Fibroblast of skin of right biceps (primary cell): ENCODE data around the gene GJD2.

Experiments used
- DNase-seq: peaks from one replicate; pipeline ENCODE4 v3.0.0-alpha.2; 2013

Gene GJD2

DNA sequence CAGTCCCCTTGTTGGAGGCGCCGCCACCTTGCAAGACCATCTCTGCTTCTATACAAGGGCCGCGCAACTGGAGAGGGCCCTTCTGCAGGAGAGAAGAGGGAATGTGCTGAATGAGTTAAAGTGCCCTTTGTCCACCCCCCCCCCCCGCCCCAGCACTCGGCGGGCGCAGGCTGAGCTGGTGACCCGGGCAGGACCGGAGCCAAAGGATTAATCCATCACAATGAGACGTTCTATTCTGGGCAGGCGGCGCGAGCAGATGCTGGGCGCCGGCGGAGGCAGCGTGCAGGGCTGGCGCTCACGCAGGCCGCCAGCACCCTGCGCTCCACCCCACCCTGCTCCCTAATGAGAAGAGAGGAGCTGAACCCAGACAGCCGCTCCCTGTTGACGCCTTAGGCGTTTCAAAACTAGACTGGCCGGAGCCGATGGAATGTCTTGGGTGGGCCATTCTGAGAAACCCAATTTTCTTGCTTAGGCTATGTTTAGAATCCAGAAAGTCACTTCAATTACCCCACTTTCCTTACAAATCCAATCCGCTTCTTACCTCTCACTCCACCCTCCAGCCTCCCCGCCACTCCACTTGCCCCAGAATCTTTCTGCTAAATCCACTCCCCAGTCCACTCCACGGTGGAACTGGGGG lies 32.9 kb downstream of the GJD2 start:
- peak; percentile 85 for DNase-seq

DNA sequence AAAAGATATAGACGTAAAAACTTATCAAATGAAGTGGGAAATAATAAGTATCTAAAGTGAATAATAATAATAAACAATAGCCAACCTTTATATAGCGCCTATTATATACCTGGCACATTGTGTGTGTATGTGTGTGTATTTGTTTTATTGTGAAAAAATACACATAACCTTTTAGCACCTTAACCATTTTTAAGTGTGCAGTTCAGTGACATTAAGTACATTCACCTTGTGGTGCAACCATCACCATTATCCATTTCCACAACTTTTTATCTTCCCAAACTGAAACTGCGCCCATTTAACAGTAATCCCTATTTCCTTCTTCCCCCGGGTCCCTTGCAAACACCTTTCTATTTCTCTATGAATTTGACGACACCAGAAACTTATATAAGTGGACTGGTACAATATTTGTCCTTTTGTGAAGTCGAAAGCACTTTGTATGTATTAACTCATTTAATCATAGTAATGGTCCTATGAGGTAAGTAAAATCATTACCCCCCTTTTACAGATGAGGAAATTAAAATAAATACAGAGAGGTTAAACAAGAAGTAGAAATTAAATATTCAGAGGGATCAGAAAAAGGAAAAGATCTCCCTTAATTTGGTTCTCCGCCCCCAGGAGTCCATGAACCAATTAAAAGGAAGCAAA lies 33.5 kb downstream of the GJD2 start:
- DNase-seq, result no peak

DNA sequence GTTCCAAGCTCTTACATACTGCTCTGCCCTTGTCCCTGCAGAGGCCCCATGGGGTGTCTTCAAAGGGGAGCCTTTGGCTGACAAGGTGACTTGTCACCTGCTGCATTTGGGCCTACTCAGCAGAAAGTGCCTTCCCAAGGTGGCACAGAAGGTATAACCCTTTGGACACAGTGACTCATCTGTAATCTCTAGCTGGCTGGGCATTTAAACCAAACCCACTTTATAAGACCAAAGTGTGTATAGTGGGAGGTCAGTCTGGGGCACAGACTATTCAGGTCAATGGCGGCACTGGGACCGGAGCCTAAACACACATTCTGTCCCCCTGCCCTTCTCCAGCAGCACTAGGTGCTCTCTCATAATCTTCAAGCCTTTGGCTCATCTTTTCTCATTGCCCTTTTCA lies 35.1 kb downstream of the GJD2 start:
- DNase-seq, result no peak

DNA sequence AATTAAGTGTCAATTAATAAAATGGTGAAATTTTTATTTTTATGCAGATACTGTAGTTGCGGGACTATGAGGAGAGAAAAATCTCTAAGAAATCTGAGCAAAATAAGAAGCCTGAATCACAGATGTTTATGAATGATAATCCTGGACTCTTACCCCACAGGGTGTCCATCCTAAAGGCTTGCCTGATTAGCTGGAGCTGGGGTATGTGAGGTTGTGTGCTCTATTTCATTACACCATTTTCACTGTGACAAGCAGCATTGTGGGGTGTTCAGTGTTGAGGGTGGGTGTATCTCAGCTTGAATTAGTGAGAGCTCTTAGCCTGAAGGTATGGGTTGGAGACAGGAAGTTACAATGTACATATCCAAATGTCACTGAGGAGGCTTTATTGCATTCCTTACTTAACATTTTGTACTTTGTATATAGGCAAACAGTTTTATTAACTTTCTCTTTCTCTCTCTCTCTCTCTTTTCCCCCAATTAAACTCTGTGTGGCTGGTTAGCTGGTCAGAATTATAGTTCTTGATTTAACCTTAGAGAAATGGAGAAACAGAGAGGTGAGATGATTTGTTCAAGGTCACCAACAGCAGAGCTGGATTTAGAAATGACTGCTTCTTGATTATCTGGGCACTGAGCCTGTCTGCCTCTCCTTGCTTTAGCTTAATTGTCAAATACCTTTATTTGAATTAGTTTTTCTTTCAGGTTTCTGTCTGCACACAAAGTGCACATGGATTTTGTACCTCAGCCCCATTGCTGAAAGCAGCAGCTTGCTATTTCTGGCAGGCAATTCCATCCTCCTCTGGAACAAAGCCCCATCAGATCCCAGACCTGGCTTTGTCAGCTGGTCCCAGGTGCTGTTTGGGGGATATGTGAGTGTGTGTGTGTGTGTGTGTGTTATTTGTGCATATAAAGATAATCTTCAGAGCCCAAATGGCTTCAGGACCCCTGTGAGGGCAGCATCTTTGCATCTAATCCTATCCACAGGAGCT lies 35.8 kb downstream of the GJD2 start:
- DNase-seq, result peak; percentile 6

DNA sequence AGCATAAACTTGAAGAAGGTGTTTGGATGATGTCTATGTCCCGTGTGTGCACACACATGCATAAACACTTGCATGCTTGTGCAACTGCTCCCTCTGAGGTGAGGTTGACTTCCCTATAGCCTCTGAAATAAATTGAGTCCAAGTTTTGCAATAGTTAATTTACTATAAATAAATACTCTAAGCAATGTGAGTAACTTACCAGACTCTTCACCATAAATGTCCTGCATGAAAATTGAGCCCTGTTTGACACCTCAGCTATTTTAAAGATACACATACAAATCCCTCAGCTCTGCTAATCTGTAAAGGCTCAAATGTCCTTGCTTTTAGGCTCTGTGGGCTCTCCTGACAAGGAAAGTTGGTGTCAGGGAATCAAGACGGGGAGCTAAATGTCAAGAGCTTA lies 37.1 kb downstream of the GJD2 start:
- DNase-seq, result no peak

DNA sequence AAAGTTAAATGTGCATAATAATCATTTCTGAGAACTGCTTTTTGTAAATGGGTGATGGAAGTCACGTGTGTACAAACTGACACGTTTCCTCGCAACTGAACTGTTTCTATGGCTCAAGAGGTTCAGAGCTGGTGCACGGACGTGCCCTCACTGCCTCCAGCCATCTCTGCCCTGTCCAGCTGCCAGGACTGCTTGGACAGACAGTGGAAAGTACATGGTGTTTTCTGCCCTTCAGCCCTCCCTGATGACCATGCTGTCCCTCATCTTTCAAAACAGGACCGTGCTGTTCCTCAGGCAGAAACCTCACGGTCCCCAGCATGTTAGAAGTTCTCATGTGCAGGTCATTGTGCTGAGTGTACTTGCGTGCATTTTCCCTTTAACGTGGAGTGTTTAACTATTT lies 38.7 kb downstream of the GJD2 start:
- no peak for DNase-seq

DNA sequence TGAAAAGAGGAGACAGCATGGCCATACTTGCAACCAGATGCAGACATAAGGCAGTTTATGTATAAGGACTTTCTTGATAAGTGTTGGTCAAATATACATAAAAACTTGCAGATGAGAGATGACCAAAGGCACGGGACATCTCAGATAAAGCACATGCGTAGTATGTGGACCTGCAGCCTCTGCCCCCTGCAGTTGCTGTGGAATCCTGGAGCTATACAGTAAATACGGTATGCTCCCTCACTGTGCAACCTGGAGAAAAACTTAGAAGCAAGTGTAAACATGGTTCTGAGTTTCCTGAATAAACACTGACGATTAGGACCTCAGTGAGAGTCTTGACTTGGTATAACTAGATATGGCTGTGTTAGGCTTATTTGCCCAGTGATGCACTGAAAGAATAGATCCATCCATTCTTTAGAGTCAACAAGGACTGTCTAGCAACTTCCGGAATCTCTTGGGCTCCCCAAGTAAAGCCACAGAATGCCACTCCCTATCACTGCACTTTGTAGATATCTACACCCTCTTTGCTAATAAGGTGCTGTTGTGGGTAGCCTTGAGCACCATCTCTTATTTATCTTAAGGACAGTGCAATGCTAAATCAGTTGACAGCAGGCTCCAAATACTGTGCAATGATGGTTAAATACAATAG lies 40.2 kb downstream of the GJD2 start:
- no peak for DNase-seq

DNA sequence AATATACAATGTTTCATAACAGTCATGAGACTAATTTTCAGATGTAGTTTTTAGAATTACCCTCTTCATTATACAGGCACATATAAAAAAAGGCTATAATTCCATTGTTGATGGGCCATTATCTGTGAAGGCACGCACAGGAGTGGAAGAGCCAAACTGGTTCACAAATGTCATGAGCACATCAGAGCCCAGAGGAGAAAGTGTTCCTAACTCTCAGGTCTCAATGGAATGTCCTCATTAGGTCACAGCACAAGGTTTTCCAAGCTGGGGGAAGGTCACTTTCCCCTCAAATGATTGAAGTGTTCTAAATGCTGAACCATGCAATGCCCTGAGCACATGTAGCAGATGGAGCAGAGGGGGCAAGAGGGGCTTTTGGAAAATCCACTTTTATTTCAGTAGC lies 41.2 kb downstream of the GJD2 start:
- DNase-seq, result no peak

DNA sequence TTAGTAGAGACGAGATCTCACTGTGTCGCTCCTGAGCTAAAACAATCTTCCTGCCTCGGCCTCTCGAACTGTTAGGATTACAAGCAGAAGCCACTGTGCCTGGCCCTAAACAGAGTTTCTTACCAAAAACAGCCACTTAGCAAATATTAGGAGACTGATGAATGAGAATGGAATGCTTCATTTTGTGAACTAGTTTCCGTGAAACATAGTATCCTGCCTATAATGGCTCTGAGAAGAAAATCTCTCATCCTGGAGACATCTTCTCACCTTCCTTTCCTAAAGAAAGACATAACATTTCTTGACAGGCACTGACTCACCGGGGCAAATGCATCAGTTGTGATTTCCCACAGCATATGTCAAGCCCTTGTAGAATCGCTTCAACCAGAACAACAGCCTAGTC lies 44.9 kb downstream of the GJD2 start:
- peak; percentile 74 for DNase-seq

DNA sequence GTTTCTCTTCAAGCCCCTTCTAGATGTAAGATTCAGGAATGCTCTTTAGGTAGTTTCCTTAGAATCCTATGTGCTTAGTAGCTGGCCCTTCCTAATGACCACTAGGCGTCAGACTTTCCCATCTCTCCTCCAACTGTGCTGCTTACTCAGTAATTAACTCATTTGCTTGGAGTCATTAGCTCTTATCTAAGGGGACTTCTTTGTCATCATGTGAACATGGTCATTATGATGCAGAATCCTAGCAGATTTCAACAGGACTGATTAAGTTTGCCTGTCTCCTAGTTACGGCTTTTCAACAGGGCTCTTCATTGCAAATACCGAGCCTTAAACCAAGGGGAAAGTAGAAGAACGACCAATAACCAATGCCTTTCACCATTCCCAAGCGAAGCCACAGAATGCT lies 46.4 kb downstream of the GJD2 start:
- DNase-seq, result peak; percentile 63

DNA sequence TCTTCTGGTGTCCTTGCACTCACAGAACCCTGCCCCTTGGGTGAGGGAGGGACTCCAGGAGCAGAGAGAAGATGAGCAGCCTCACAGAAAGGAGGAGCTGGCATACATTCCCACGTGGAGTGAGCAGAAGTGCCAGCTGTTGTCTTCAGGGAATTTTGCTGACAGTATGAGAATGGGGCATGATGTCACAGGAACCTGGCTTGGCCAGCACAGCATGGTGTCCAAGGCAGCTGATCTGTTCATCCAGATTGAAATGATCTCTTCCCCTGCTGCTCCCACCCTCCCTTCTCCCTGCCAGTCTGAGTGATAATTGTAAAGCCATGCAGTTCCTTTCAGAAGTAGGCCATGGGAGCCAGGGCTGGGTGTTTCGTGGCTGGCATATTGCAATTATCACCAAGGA lies 53.3 kb downstream of the GJD2 start:
- no peak for DNase-seq
